ENCODE measurements around the gene ADAMTSL1. TPM values are rescaled to one million over a fixed set of nuclear protein-coding genes. Genes with fewer than 3 reads are reported as not detected.

Gene ADAMTSL1
- total RNA-seq, 2 donors from 2014 or later = 3.4 to 3.8 TPM

GRCh38 chr9:18447131-18447530 lies 26.8 kb upstream of the ADAMTSL1 start:
- H3K9me3 ChIP-seq = no peaks in the 10 kb centered on the region
- no peaks in the 10 kb centered on the region for H3K36me3 ChIP-seq
- DNase-seq (ENCODE audit: low spot score) = no peak
- H3K4me1 ChIP-seq = no peaks in the 10 kb centered on the region
- H3K4me3 ChIP-seq = no peak overlapping the region
- no peak overlapping the region for H3K27ac ChIP-seq
- no peak for TF ChIP-seq CTCF (IDR thresholded peaks at IDR 0.05)
- no peaks in the 10 kb centered on the region for H3K27me3 ChIP-seq

GRCh38 chr9:18447541-18447940 lies 26.4 kb upstream of the ADAMTSL1 start:
- Histone ChIP-seq H3K4me3 (no peak overlapping the region), H3K36me3 (no peaks in the 10 kb centered on the region), H3K4me1 (no peaks in the 10 kb centered on the region), H3K27ac (no peak overlapping the region), H3K9me3 (no peaks in the 10 kb centered on the region), H3K27me3 (no peaks in the 10 kb centered on the region)
- no peak for DNase-seq (ENCODE audit: low spot score)
- TF ChIP-seq CTCF (IDR thresholded peaks at IDR 0.05) = no peak

GRCh38 chr9:18448101-18448500 lies 25.9 kb upstream of the ADAMTSL1 start:
- no peak for TF ChIP-seq CTCF (IDR thresholded peaks at IDR 0.05)
- no peaks in the 10 kb centered on the region for H3K4me1 ChIP-seq
- no peak overlapping the region for H3K4me3 ChIP-seq
- DNase-seq (ENCODE audit: low spot score) = no peak
- no peak overlapping the region for H3K27ac ChIP-seq
- H3K9me3 ChIP-seq = no peaks in the 10 kb centered on the region
- H3K27me3 ChIP-seq = no peaks in the 10 kb centered on the region
- no peaks in the 10 kb centered on the region for H3K36me3 ChIP-seq

- H3K27ac ChIP-seq = no peak overlapping the region
- DNase-seq (ENCODE audit: low spot score) = no peak
- H3K36me3 ChIP-seq = no peaks in the 10 kb centered on the region
Measured at GRCh38 chr9:18451406-18451805, 22.5 kb upstream of the ADAMTSL1 start.

GRCh38 chr9:18452276-18452675 lies 21.7 kb upstream of the ADAMTSL1 start:
- no peaks in the 10 kb centered on the region for H3K27me3 ChIP-seq
- no peak overlapping the region for H3K4me3 ChIP-seq
- no peak for TF ChIP-seq CTCF (IDR thresholded peaks at IDR 0.05)
- H3K9me3 ChIP-seq = no peaks in the 10 kb centered on the region
- no peaks in the 10 kb centered on the region for H3K4me1 ChIP-seq
- no peak overlapping the region for H3K27ac ChIP-seq
- DNase-seq (ENCODE audit: low spot score) = no peak
- H3K36me3 ChIP-seq = no peaks in the 10 kb centered on the region

More at GRCh38 chr9:18451406-18451805, 22.5 kb upstream of the ADAMTSL1 start:
- TF ChIP-seq CTCF (IDR thresholded peaks at IDR 0.05) = no peak
- Histone ChIP-seq H3K4me1 (no peaks in the 10 kb centered on the region), H3K9me3 (no peaks in the 10 kb centered on the region), H3K27me3 (no peaks in the 10 kb centered on the region), H3K4me3 (no peak overlapping the region)

- Histone ChIP-seq H3K4me3 (no peak overlapping the region), H3K4me1 (no peaks in the 10 kb centered on the region), H3K9me3 (no peaks in the 10 kb centered on the region), H3K36me3 (no peaks in the 10 kb centered on the region), H3K27ac (no peak overlapping the region), H3K27me3 (no peaks in the 10 kb centered on the region)
- TF ChIP-seq CTCF (IDR thresholded peaks at IDR 0.05) = no peak
- DNase-seq (ENCODE audit: low spot score) = no peak
Measured at GRCh38 chr9:18456624-18457237, 17.2 kb upstream of the ADAMTSL1 start.

Data from right atrium auricular region (tissue), 2 donors.